ENCODE data around the gene HOXD8.

Gene HOXD8

DNA sequence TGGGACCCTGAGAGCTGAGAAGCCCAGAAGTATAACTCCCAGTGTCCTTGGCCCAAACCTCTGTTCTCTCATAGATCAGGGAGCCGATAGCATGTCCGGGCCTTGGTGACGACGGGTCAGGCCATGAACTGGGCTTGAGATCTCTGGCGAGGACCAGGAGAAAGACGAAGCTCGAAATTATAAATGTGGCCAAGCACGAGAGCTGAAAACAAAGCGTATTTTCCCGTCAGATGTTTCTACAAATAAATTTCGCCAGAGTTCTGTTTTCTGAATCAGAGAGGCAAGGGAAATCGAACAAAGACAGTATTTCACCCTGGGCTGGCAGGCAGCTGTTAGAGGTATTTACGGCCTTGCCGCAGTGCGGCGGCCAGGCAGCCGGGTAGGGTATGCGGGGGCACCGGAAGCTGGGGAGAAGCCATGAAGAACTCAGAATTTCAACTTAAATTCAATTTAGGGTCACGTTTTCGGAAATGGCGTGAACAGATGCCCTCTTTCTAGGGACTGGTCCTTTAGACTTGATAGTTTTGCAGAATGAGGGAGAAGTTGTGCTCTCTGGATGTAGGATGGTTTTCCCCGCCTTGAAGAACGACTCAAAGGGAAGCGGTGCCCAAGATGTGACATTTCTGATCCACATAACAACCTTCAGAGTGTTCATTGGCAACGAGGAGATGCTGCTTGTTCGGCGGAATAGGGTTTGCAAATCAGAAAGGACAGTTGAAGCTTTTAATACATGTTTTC is 9.6 kb downstream of the HOXD8 start:
- H3K4me3 Mint-ChIP-seq, result no peak overlapping the region
- H3K27me3 Mint-ChIP-seq, result peaks cover 64% of the 10 kb centered on the region
- no peak overlapping the region for H3K27ac Mint-ChIP-seq
- H3K36me3 Mint-ChIP-seq, result peaks cover 5% of the 10 kb centered on the region
- peaks cover 23% of the 10 kb centered on the region for H3K4me1 Mint-ChIP-seq
- peaks cover 9% of the 10 kb centered on the region for H3K9me3 Mint-ChIP-seq

GRCh38 chr2:176139661-176140512 is 10.4 kb downstream of the HOXD8 start:
- peaks cover 23% of the 10 kb centered on the region for H3K4me1 Mint-ChIP-seq
- H3K4me3 Mint-ChIP-seq, result no peak overlapping the region
- no peak overlapping the region for H3K27ac Mint-ChIP-seq
- peaks cover 9% of the 10 kb centered on the region for H3K9me3 Mint-ChIP-seq
- H3K36me3 Mint-ChIP-seq, result peaks cover 5% of the 10 kb centered on the region
- peaks cover 63% of the 10 kb centered on the region for H3K27me3 Mint-ChIP-seq

GRCh38 chr2:176140513-176141317 is 11.2 kb downstream of the HOXD8 start:
- Mint-ChIP-seq H3K36me3 (peaks cover under 1% of the 10 kb centered on the region), H3K4me3 (peak overlapping the region; percentile 1), H3K27ac (no peak overlapping the region), H3K27me3 (peaks cover 60% of the 10 kb centered on the region), H3K4me1 (peaks cover 18% of the 10 kb centered on the region), H3K9me3 (peaks cover 9% of the 10 kb centered on the region)

DNA sequence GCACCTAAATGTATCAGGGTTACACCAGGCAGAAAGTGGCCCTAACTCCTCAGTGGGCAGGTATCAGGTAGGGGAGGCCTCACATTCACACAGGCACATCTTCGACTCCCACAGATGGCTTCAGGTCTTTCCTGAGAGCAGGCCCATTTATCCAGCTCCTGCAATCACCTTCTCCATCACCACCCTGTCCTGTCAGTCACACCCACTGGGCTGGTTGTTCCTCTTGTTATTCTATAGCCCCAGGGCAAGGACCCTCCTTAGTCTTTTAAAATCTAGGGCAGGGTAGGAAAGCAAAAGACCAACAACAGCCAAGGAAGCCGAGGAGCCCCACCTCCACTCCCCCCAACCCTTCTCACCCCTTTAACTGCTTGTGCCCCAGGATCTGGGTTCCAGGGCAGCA is 12.8 kb downstream of the HOXD8 start:
- peaks cover 66% of the 10 kb centered on the region for H3K27me3 Mint-ChIP-seq
- peaks cover 9% of the 10 kb centered on the region for H3K9me3 Mint-ChIP-seq
- peaks cover 10% of the 10 kb centered on the region for H3K4me1 Mint-ChIP-seq
- H3K36me3 Mint-ChIP-seq, result no peaks in the 10 kb centered on the region
- H3K4me3 Mint-ChIP-seq, result no peak overlapping the region
- H3K27ac Mint-ChIP-seq, result no peak overlapping the region

DNA sequence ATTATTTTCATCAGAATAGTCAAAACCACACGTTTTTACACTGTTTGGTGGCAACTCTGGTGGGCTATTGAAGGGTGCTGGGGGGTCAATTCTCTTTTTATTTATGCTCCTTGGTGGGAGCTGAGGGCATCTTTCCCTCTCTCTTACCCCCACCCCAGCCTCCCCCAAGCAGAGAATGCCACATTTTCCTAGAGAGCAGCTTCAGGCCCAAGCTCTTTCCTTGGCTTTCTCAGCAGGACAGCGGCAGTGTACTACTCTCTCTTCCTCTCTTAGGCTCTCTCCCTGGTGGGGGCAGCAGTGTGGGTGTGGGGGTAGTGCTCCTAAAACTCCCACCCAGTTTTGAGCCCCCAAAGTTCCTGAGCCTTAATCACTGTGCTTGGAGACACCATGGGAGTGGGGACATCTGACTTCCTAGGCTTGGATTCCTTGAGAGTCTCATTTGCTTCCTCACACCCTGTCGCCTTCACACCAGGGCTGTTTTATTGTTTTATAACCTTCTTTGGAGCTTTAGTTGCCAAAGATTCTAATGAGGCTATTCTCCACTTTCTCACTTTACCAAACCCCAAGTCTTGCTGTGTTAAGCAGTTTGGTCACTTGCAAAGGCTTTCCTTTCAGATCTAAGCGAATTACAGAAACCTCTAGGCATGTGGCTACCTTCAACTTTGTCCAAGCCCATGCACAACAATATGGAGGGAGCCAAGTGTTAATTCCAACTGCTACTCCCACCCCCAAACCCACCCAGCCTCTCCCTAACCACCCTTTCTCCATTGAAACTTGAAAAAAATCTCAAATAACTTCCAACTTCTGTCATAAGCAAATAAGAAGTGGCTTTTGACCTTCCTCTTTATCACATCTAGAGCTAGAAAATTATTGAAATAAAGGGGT is 15.8 kb downstream of the HOXD8 start:
- Mint-ChIP-seq H3K27ac (no peak overlapping the region), H3K4me3 (no peak overlapping the region), H3K9me3 (peaks cover 2% of the 10 kb centered on the region), H3K4me1 (no peaks in the 10 kb centered on the region), H3K27me3 (peaks cover 67% of the 10 kb centered on the region), H3K36me3 (peaks cover 2% of the 10 kb centered on the region)

DNA sequence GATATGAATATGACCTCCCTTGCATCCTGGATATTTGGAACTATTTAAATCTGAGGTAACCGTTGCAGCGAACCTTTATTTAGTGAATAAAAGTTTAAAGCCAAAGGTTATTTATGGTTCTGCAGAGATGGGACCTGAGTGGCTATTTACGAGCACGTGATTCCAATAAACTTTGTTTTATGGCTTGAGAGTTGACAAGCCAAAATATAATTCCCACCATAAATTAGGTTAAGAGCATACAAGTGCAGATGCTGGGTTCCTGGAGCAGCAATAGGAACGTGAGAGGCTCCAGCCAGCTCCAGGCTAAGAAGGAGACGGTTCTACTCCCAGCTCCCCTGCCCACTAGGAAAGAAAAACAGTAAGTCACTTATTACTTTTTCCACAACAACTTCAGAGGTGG is 16.6 kb downstream of the HOXD8 start:
- Mint-ChIP-seq H3K27me3 (peaks cover 70% of the 10 kb centered on the region), H3K27ac (no peak overlapping the region), H3K4me3 (no peak overlapping the region), H3K9me3 (peaks cover 5% of the 10 kb centered on the region), H3K36me3 (peaks cover 3% of the 10 kb centered on the region), H3K4me1 (no peaks in the 10 kb centered on the region)

DNA sequence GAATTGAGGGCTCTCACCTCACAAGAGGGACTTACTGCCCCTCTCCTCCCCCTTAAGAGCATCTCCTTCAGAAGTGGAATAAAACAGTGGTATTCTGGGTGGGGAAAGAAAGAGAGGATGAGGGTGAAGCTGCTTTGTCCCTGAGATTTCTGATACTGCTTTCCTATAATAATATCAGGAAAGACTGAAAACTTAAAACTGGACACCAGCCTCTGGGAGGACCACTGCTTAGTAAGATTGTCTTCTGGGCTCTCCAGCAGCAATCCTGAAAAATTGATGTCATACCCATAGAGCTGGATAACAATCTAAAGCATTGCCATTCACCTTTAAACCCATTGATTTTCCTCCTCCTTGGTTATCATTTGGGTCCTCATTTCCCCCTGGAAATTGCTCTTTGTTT is 17.1 kb downstream of the HOXD8 start:
- Mint-ChIP-seq H3K27me3 (peaks cover 69% of the 10 kb centered on the region), H3K9me3 (peaks cover 5% of the 10 kb centered on the region), H3K4me1 (no peaks in the 10 kb centered on the region), H3K4me3 (no peak overlapping the region), H3K36me3 (peaks cover 3% of the 10 kb centered on the region), H3K27ac (no peak overlapping the region)

- H3K27me3 Mint-ChIP-seq, result peaks cover 66% of the 10 kb centered on the region
- H3K27ac Mint-ChIP-seq, result no peak overlapping the region
- no peaks in the 10 kb centered on the region for H3K4me1 Mint-ChIP-seq
- H3K36me3 Mint-ChIP-seq, result peaks cover 3% of the 10 kb centered on the region
- peaks cover 5% of the 10 kb centered on the region for H3K9me3 Mint-ChIP-seq
- H3K4me3 Mint-ChIP-seq, result no peak overlapping the region
Measured at GRCh38 chr2:176147210-176147799, 17.8 kb downstream of the HOXD8 start.

DNA sequence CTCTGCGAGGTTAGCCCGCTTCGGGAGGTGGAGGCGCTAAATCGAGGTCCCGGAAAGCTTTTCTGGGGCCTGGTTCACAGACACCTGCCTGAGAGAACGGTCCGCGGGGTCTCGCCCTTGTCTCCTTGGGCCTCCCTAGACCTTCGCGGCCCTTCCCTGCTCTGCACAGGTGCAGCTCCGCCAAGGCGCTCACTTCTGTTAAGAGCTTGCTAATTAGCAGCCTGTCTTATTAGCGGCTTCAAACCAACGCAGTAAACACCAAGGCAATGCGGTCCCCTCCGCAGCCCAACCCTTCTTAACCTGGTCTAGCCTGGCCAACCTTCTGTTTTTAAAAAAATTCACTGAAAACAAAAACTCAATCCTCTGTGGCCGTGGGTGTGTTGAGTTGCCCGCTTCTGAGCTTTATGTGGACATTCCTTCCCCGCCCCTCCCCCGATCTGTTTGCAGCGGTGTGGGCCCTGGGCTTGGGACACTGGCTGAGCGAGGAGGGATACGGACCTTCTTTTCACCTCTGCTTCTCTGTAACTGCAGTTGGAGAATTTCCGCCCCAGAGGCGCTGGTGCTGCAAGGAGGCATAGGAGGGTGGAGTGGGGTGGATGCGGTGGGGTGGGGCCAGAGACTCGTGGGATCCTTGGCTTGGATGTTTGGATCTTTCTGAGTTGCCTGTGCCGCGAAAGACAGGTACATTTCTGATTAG is 18.4 kb downstream of the HOXD8 start:
- peaks cover 5% of the 10 kb centered on the region for H3K9me3 Mint-ChIP-seq
- H3K27ac Mint-ChIP-seq, result no peak overlapping the region
- peaks cover 3% of the 10 kb centered on the region for H3K36me3 Mint-ChIP-seq
- H3K4me3 Mint-ChIP-seq, result no peak overlapping the region
- peaks cover 67% of the 10 kb centered on the region for H3K27me3 Mint-ChIP-seq
- H3K4me1 Mint-ChIP-seq, result no peaks in the 10 kb centered on the region

- peaks cover 67% of the 10 kb centered on the region for H3K27me3 Mint-ChIP-seq
- peaks cover 5% of the 10 kb centered on the region for H3K9me3 Mint-ChIP-seq
- peaks cover 3% of the 10 kb centered on the region for H3K36me3 Mint-ChIP-seq
- H3K27ac Mint-ChIP-seq, result no peak overlapping the region
- H3K4me1 Mint-ChIP-seq, result no peaks in the 10 kb centered on the region
- H3K4me3 Mint-ChIP-seq, result no peak overlapping the region
Measured at GRCh38 chr2:176148751-176149421, 19.4 kb downstream of the HOXD8 start.

GRCh38 chr2:176149481-176149938 is 20.0 kb downstream of the HOXD8 start:
- H3K36me3 Mint-ChIP-seq, result peaks cover 3% of the 10 kb centered on the region
- no peaks in the 10 kb centered on the region for H3K4me1 Mint-ChIP-seq
- no peak overlapping the region for H3K4me3 Mint-ChIP-seq
- H3K9me3 Mint-ChIP-seq, result peaks cover 5% of the 10 kb centered on the region
- H3K27me3 Mint-ChIP-seq, result peaks cover 68% of the 10 kb centered on the region
- H3K27ac Mint-ChIP-seq, result no peak overlapping the region

GRCh38 chr2:176149939-176150583 is 20.6 kb downstream of the HOXD8 start:
- H3K27ac Mint-ChIP-seq, result no peak overlapping the region
- H3K4me1 Mint-ChIP-seq, result no peaks in the 10 kb centered on the region
- H3K27me3 Mint-ChIP-seq, result peaks cover 70% of the 10 kb centered on the region
- no peak overlapping the region for H3K4me3 Mint-ChIP-seq
- H3K9me3 Mint-ChIP-seq, result peaks cover 5% of the 10 kb centered on the region
- peaks cover 3% of the 10 kb centered on the region for H3K36me3 Mint-ChIP-seq

Data from activated naive CD4-positive, alpha-beta T cell treated with anti-CD3 and anti-CD28 coated beads, Interleukin-2, amount 50 U/mL, for 24 hours (primary cell).